ENCODE data around the gene ALPK1.

DNA sequence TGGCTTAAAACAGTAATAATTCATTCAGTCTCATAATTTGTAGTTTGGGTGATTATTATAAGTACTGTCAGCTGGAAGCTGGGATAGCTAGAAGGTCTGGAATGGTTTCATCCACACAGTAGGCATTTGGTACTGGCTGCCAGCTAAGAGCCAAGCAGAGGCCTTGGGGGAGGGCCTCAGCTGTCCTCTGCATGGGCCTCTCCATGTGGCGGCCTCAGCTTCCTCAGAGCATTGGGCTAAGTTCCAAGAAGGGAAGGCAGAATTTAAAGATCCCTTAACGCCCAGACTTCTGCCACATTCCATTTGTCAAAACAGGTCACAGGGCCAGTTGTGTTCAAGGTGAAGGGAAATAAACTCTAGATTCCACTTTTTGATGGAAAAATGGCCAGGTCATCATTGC, 125.5 kb downstream of the ALPK1 start:
- TF ChIP-seq CTCF (conservative IDR thresholded peaks at IDR 0.05; ENCODE audit: low read depth, low read length) (no peak), POLR2A (IDR thresholded peaks at IDR 0.05; ENCODE audit: low read depth, low read length) (no peak), RCOR1 (IDR thresholded peaks at IDR 0.05; ENCODE audit: insufficient replicate concordance, low read length) (no peak), RFX5 (IDR thresholded peaks at IDR 0.05; ENCODE audit: low read depth, low read length) (no peak), MAFK (IDR thresholded peaks at IDR 0.05; ENCODE audit: low read depth, low read length) (no peak), FOS (IDR thresholded peaks at IDR 0.05; ENCODE audit: low read depth, low read length) (no peak), CEBPB (IDR thresholded peaks at IDR 0.05; ENCODE audit: low read depth, low read length) (no peak), MXI1 (IDR thresholded peaks at IDR 0.05; ENCODE audit: borderline replicate concordance, low read depth, low read length) (no peak), SMC3 (IDR thresholded peaks at IDR 0.05; ENCODE audit: low read depth, low read length) (no peak), ELK1 (IDR thresholded peaks at IDR 0.05; ENCODE audit: borderline replicate concordance, low read depth, low read length) (no peak), RAD21 (IDR thresholded peaks at IDR 0.05; ENCODE audit: low read length) (no peak), NFE2L2 (IDR thresholded peaks at IDR 0.05; ENCODE audit: low read depth, low read length) (no peak)
- TF ChIP-seq, protein P1, sequence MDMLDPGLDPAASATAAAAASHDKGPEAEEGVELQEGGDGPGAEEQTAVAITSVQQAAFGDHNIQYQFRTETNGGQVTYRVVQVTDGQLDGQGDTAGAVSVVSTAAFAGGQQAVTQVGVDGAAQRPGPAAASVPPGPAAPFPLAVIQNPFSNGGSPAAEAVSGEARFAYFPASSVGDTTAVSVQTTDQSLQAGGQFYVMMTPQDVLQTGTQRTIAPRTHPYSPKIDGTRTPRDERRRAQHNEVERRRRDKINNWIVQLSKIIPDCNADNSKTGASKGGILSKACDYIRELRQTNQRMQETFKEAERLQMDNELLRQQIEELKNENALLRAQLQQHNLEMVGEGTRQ (IDR thresholded peaks at IDR 0.05; ENCODE audit: low read depth, low read length), result no peak
